Fibroblast of lung (primary cell): ENCODE results near the gene PLCB2.

Experiments used
- EZH2 ChIP-seq: IDR thresholded peaks from 2 replicates; pipeline ENCODE4 v1.5.1; 2012; ENCODE audit warnings: low read length, control low read depth, mild to moderate bottlenecking; ENCODE audit errors: missing control alignments
- TF ChIP-seq, protein P1 (sequence below), 2 donors: IDR thresholded peaks in 1 of 2; conservative IDR thresholded peaks in 1 of 2; 1 replicate in 1 of 2; 2 replicates in 1 of 2; pipeline ENCODE4 v1.5.1; 2011 to 2012; ENCODE audit warnings: low read length in 2 of 2, control low read depth in 1 of 2, inconsistent platforms in 1 of 2, low read depth in 1 of 2, mild to moderate bottlenecking in 1 of 2

DNA sequence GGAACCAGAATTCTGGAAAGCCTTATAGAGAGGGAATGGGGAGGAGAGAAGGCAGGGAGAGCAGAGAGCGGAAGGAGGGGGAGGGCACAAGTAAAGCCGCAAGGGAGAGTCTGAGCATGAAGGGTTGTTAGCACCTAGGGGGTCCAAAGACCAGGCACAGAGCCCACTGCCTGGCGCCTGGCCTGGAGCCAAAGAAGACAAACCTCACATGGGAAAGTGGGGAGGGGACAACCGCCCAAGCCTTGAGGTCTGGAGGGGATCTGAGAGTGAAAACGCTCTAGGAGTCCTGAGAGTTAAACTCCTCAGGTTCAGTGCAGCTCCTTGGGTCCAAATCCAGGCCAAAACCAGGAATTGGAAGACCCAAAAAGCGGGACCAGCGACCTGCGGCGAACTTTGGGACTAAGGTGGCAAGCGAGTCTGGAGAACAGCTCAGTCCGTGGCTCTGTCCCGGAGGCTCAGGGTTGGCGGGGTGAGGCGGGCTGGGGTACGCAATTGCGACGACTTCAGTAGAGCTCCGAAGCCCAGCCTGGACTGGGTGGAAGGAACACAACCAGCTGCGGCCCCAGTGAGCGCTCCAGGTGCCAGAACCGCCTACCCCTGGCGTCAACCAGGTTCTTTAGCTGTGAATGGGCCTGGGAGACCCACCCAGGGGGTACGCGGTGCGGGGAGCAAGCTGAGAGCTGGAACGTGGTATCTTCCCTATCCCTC, 14.9 kb upstream of the PLCB2 start:
- TF ChIP-seq, protein P1, sequence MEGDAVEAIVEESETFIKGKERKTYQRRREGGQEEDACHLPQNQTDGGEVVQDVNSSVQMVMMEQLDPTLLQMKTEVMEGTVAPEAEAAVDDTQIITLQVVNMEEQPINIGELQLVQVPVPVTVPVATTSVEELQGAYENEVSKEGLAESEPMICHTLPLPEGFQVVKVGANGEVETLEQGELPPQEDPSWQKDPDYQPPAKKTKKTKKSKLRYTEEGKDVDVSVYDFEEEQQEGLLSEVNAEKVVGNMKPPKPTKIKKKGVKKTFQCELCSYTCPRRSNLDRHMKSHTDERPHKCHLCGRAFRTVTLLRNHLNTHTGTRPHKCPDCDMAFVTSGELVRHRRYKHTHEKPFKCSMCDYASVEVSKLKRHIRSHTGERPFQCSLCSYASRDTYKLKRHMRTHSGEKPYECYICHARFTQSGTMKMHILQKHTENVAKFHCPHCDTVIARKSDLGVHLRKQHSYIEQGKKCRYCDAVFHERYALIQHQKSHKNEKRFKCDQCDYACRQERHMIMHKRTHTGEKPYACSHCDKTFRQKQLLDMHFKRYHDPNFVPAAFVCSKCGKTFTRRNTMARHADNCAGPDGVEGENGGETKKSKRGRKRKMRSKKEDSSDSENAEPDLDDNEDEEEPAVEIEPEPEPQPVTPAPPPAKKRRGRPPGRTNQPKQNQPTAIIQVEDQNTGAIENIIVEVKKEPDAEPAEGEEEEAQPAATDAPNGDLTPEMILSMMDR (conservative IDR thresholded peaks at IDR 0.05 in 1 of 2, IDR thresholded peaks at IDR 0.05 in 1 of 2; ENCODE audit: low read depth in 1 of 2, low read length in 2 of 2), result no peak
- no peak for TF ChIP-seq EZH2
